Thymus (tissue), 11 donors: Measurements from ENCODE around the gene C4BPA. TPM values are rescaled to one million over a fixed set of nuclear protein-coding genes. Genes with fewer than 3 reads are reported as not detected.

Source experiments
- DNase-seq, 9 donors: peaks; one replicate each; pipeline ENCODE4 v3.0.0-alpha.2; 2013; ENCODE audit warnings: low spot score in 9 of 9, low read depth in 6 of 9, missing footprints in 1 of 9
- H3K27ac ChIP-seq, 2 donors: one replicate each; pipeline ENCODE4 v1.5.1; 2013; ENCODE audit warnings: control low read depth in 1 of 2, low read depth in 1 of 2, low read length in 1 of 2, mild to moderate bottlenecking in 1 of 2, moderate library complexity in 1 of 2
- H3K27me3 ChIP-seq, 2 donors: one replicate each; pipeline ENCODE4 v1.5.1; 2013; ENCODE audit warnings: low read length in 1 of 2; ENCODE audit not compliant: control insufficient read depth in 2 of 2, insufficient read depth in 1 of 2
- H3K36me3 ChIP-seq, 2 donors: one replicate each; pipeline ENCODE4 v1.5.1; 2013; ENCODE audit warnings: low read length in 1 of 2, mild to moderate bottlenecking in 1 of 2, moderate library complexity in 1 of 2; ENCODE audit not compliant: control insufficient read depth in 2 of 2, insufficient read depth in 2 of 2
- H3K4me1 ChIP-seq, 2 donors: one replicate each; pipeline ENCODE4 v1.5.1; 2013; ENCODE audit warnings: low read length in 2 of 2; ENCODE audit not compliant: control insufficient read depth in 2 of 2, insufficient read depth in 2 of 2
- H3K4me3 ChIP-seq, 2 donors: one replicate each; pipeline ENCODE4 v1.5.1; 2013; ENCODE audit warnings: low read length in 2 of 2, control low read depth in 1 of 2, mild to moderate bottlenecking in 1 of 2
- H3K9me3 ChIP-seq, 2 donors: one replicate each; pipeline ENCODE4 v1.5.1; 2013; ENCODE audit warnings: low read length in 1 of 2, mild to moderate bottlenecking in 1 of 2; ENCODE audit not compliant: control insufficient read depth in 2 of 2, insufficient read depth in 1 of 2
- WGBS: extraction: QIAGEN DNeasy Blood & Tissue Kit; methylation state at CpG from one replicate; pipeline ENCODE4 v1.1.7; 2013; 5-methylcytosine and 5-hydroxymethylcytosine counted together
- polyA plus RNA-seq: library from polyadenylated mRNA; stranded (reverse); fragments of 200-250 nt; gene quantifications from one replicate; pipeline ENCODE4 v1.2.3, GENCODE V29; 2013
- total RNA-seq: library from RNA; stranded (reverse); fragments of 120-200 nt; gene quantifications from one replicate; pipeline ENCODE4 v1.2.4, GENCODE V29; 2013
- donor health status: healthy.

The C4BPA gene
- total and polyA plus RNA-seq, 2 donors, result 0.09 to 0.32 TPM

DNA sequence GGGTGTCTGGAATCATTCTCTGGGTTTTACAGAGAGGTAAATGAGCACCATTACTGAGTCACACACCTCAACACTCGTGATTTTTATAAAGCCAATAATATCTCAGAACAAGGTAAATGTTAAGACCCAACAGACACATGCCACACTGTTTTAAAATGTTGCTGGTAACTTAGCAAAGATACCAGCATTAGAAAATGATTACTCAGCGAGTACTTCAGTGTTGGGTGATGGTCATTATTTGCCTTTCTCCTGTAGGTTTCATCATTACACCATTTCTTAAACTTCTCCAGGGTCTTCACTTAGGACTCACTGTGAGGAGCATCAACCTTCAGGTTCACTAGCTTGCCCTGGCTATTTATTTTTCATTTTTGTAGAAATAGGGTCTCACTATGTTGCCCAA lies 22.2 kb upstream of the C4BPA start:
- Histone ChIP-seq H3K36me3 (peaks cover 0 to 7% of the 10 kb centered on the region in 2 donors), H3K27me3 (no peaks in the 10 kb centered on the region), H3K9me3 (no peaks in the 10 kb centered on the region), H3K4me3 (no peak overlapping the region), H3K4me1 (peaks cover 9 to 20% of the 10 kb centered on the region in 2 donors), H3K27ac (no peak overlapping the region)
- no peak for DNase-seq
- WGBS, result 99% methylated on average over 2 of the region's 2 CpGs

- 87% methylated on average over 2 of the region's 2 CpGs for WGBS
- peaks cover 0 to under 1% of the 10 kb centered on the region in 2 donors for H3K36me3 ChIP-seq
- peak in 1 of 9 donors; percentile 16 for DNase-seq
- no peak overlapping the region for H3K27ac ChIP-seq
- no peaks in the 10 kb centered on the region for H3K9me3 ChIP-seq
- H3K27me3 ChIP-seq, result no peaks in the 10 kb centered on the region
- H3K4me3 ChIP-seq, result no peak overlapping the region
- H3K4me1 ChIP-seq, result peaks cover 14 to 27% of the 10 kb centered on the region in 2 donors
Measured at GRCh38 chr1:207084232-207084631, 19.8 kb upstream of the C4BPA start.

DNA sequence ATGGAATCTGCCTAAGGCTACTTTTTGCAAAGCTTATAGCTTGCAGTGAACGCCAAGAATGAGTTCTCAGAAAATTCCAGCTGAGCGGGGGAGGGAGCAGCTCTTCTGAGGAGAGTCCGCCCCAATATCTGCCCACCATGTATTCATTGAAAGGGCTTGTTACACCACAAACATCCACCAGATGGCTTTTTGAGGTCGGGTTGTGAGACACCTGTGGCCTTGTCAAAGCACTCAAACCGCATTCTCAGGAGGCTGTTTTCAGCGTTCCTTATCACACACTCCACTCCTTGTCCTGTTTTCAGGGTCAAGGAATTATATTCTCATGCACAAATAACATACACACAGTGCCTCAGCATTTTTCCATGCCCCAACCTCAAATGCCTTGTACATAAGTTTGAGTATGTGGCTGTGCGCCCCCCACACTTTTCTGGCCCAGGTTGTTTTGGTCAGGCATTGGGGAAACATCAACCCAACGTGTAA lies 19.3 kb upstream of the C4BPA start:
- WGBS, result 14% methylated on average over 8 of the region's 8 CpGs
- H3K27ac ChIP-seq, result peak overlapping the region in 1 of 2 donors; percentile 21

GRCh38 chr1:207085887-207086286 lies 18.1 kb upstream of the C4BPA start:
- H3K4me3 ChIP-seq, result no peak overlapping the region
- no peaks in the 10 kb centered on the region for H3K9me3 ChIP-seq
- H3K27ac ChIP-seq, result no peak overlapping the region
- H3K36me3 ChIP-seq, result no peaks in the 10 kb centered on the region
- peaks cover 14 to 30% of the 10 kb centered on the region in 2 donors for H3K4me1 ChIP-seq
- 84% methylated on average over 3 of the region's 3 CpGs for WGBS
- no peaks in the 10 kb centered on the region for H3K27me3 ChIP-seq
- DNase-seq, result no peak

More for the DNA sequence above, 19.3 kb upstream of the C4BPA start:
- Histone ChIP-seq H3K27me3 (no peaks in the 10 kb centered on the region), H3K4me1 (peaks cover 14 to 30% of the 10 kb centered on the region in 2 donors), H3K9me3 (no peaks in the 10 kb centered on the region), H3K4me3 (no peak overlapping the region), H3K36me3 (no peaks in the 10 kb centered on the region)
- peak in 8 of 9 donors; percentile 51 to 88 (median 67) for DNase-seq

DNA sequence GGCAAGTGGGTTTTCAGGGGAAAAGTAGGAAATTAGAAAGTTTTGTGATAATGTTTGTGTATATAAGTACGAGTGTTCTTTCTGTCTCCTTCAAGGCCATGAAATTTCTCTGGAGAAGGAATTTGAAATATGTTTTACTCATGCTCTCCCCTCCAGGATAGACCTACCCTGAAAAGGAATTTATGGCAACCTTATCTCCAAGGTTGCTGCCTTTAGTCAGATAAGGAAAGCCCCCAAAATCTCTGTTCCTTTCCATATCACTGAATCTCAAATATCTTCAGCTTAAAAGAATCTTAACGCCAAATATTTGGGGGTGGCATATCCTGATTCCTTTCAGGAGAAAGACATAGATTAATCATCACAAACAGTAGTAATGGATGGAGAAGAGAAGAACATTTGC lies 15.9 kb upstream of the C4BPA start:
- no peak for DNase-seq
- Histone ChIP-seq H3K27ac (no peak overlapping the region), H3K4me3 (no peak overlapping the region), H3K4me1 (peaks cover 14 to 30% of the 10 kb centered on the region in 2 donors), H3K9me3 (no peaks in the 10 kb centered on the region), H3K36me3 (no peaks in the 10 kb centered on the region), H3K27me3 (no peaks in the 10 kb centered on the region)
- 96% methylated on average over 2 of the region's 2 CpGs for WGBS

GRCh38 chr1:207088701-207089626 lies 15.1 kb upstream of the C4BPA start, which contains the start of gene C4BPB:
C4BPB (plus strand) TSS chr1:207088860; CDS start chr1:207089532, 672 bp downstream.
- DNase-seq, result peak in 5 of 9 donors; percentile 27 to 74 (median 35)
- Histone ChIP-seq H3K27ac (peak within 1 kb of the TSS; percentile 3 to 25), H3K9me3 (no peaks in the 10 kb centered on the region), H3K4me1 (peaks cover 14 to 30% of the 10 kb centered on the region in 2 donors), H3K36me3 (no peaks in the 10 kb centered on the region), H3K27me3 (no peaks in the 10 kb centered on the region), H3K4me3 (peak within 1 kb of the TSS in 1 of 2 donors; percentile 4)
- 41% methylated on average over 9 of the region's 9 CpGs for WGBS

DNA sequence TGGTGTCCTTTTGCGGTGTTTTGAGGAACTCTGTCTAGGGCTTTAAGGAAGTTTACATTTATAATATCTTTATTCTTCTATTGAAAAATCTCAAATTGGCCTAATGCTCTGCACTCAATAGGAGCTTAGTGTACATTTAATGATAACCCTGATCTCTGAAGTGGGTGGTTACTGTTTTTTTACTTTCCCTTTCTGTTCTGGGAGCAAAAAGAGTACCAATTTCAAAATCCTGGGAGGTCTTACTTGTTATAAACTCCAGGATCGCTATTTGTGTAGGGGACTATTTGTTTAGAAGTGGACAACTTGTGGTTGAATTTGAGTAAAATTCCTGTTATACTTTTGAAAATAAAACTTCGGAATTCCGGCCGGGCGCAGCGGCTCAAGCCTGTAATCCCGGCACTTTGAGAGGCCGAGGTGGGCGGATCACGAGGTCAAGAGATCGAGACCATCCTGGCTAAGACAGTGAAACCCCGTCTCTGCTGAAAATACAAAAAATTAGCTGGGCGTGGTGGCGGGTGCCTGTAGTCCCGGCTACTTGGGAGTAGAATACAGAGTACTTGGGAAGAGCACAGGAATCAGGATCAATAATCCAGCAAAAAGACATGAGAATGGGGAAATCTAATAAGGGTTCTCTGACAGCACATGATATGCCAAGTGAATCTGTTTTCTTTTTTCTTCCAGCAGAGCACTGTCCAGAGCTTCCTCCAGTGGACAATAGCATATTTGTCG lies 14.2 kb upstream of the C4BPA start:
- H3K27ac ChIP-seq, result peak overlapping the region in 1 of 2 donors; percentile 3
- H3K27me3 ChIP-seq, result no peaks in the 10 kb centered on the region
- H3K4me1 ChIP-seq, result peaks cover 12 to 23% of the 10 kb centered on the region in 2 donors
- peak overlapping the region in 1 of 2 donors; percentile 4 for H3K4me3 ChIP-seq
- H3K36me3 ChIP-seq, result no peaks in the 10 kb centered on the region
- DNase-seq, result no peak
- H3K9me3 ChIP-seq, result no peaks in the 10 kb centered on the region
- WGBS, result 93% methylated on average over 17 of the region's 17 CpGs

GRCh38 chr1:207091200-207091908 lies 12.7 kb upstream of the C4BPA start:
- H3K27ac ChIP-seq, result no peak overlapping the region
- WGBS, result 96% methylated on average over 4 of the region's 4 CpGs
- no peak overlapping the region for H3K4me3 ChIP-seq
- no peaks in the 10 kb centered on the region for H3K27me3 ChIP-seq
- peaks cover 5 to 10% of the 10 kb centered on the region in 2 donors for H3K4me1 ChIP-seq
- no peaks in the 10 kb centered on the region for H3K9me3 ChIP-seq
- H3K36me3 ChIP-seq, result no peaks in the 10 kb centered on the region
- DNase-seq, result no peak
